T47D (cell line): Measurements from ENCODE around the gene PDP2.

Experiments used
- DNase-seq, 2 experiments: peaks; one replicate each; pipeline versions ENCODE4 v3.0.0 to v3.0.0-alpha.2; 2011 to 2012; ENCODE audit warnings: low read depth in 1 of 2, low spot score in 1 of 2
- JUND ChIP-seq: IDR thresholded peaks from 2 replicates; pipeline ENCODE4 v1.6.1; 2012; ENCODE audit warnings: low read depth
- in situ Hi-C: cut with HindIII; loops from 2 replicates; pipeline ENCODE4 v1.10.0; 2016; ENCODE audit warnings: low sequenced_read_pairs, low pct_unique_long_range_greater_than_20kb

Gene PDP2

DNA sequence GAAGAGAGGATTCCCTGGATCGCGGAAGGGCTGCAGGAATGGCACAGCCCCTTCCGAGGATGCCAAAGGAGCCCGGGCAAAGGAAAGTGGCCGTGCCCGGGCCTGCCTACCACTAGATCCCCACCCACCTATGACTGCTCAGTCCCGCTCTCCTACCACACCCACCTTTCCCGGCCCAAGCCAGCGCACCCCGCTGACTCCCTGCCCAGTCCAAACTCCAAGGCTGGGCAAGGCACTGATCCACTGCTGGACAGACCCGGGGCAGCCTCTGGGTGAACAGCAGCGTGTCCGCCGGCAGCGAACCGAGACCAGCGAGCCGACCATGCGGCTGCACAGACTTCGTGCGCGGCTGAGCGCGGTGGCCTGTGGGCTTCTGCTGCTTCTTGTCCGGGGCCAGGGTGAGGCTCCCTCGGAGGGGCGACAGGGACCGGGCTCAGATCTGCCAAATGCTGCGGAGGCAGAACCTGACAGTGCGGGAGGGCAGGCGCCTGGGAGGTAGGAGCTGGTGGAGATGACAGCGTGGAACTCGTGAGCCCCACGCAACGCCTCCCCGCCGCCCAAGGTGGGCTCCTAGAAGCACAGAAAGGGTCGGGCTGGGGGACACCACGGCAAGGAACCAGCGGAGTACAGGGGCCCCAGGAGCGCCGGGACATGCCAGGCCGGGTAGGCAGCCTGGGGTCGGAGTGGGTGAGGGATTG is 55.1 kb downstream of the PDP2 start, which contains the start of gene CES2:
TSS of gene CES2 (plus strand) at position 203 of the 698 bp plus-strand sequence. CDS start at position 323, 120 bp downstream.
- TF ChIP-seq JUND = no peak
- in situ Hi-C loops = no loop called here
- DNase-seq = no peak

- in situ Hi-C loops = no loop called here
- DNase-seq = no peak
- no peak for TF ChIP-seq JUND
Measured at GRCh38 chr16:66936462-66936861, 56.1 kb downstream of the PDP2 start.

DNA sequence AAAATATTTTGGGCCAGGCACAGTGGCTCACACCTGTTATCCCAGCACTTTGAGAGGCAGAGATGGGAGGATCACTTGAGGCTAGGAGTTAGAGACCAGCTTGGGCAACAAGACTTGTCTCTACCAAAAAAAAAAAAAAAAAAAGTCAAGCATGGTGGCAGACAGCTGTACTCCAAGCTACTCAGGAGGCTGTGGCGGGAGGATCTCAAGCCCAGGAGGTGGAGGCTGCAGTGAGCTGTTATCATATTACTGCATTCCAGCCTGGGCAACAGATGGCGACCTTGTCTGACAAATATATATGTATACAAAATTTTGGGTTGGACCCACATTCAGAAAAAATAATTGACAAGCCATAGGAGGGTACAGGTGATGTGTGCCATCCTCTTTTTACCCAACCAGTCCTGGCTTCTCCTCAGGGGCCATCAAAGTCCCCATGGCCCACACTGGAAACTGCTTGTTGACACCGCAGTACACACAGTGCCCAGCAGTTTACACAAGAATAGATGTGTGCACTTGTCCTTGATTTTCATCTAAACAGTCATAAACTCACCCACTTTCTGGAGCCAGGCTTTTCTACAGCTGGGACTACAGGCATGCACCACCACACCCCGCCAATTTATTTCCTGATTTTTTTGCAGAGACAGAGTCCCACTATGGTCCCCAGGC is 56.7 kb downstream of the PDP2 start:
- in situ Hi-C loops = no loop called here
- no peak for TF ChIP-seq JUND

DNA sequence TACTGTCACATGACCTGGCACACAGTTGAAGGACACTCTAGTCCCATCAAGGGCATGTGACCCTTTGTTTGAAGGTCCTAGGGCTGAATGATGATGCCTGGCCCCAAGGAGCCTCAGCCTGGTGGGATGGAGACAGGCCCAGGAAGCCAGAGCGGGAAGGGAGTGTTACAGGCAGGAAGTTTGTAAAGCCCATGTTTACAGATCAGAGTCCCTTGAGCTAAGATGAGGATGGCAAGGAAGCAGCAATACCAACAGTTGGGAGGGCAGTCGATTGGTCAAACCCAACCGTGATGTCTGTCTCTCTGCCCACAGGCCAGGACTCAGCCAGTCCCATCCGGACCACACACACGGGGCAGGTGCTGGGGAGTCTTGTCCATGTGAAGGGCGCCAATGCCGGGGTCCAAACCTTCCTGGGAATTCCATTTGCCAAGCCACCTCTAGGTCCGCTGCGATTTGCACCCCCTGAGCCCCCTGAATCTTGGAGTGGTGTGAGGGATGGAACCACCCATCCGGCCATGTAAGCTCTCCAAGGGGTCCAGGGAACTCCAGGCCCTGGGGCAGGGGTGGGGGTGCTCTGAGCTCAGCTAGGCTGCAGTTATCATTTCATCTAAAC is 57.5 kb downstream of the PDP2 start:
- in situ Hi-C loops = no loop called here
- no peak for DNase-seq
- TF ChIP-seq JUND = no peak

More for the DNA sequence above, 56.7 kb downstream of the PDP2 start:
- no peak for DNase-seq

DNA sequence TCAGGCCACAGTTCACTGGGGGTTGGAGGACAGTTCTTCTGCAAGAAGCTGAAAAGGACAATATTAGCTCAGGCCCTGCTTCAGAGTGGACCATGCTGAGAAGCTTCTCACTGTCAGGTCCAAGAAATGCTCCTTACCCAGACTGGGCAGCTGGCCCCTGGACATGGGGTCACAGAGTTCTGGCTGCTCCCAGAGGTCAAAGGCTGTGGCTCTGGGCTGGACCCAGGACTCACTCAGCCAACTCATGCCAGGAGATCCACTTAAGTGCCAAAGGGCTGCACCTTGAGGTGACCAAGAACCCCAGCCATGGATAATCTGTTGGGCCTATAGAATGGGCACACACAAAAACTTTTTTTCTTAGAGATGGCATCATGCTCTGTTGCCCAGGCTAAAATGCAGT is 59.1 kb downstream of the PDP2 start:
- DNase-seq = no peak
- no peak for TF ChIP-seq JUND
- in situ Hi-C loops = no loop called here

GRCh38 chr16:66940236-66940635 is 59.9 kb downstream of the PDP2 start:
- in situ Hi-C loops = no loop called here
- DNase-seq = no peak
- TF ChIP-seq JUND = no peak
